HEK293 (cell line): ENCODE results near the gene NNMT.

Experiments used
- CTCF ChIA-PET: fragments of 350-600 bp; formaldehyde crosslinking; extraction: SDS; loops from one replicate; lab custom pipeline; 2021; ENCODE audit warnings: antibody characterized with exemption; lab: Yijun Ruan, JAX
- POLR2A ChIA-PET: fragments of 300-600 bp; formaldehyde crosslinking; extraction: SDS; loops from one replicate; lab custom pipeline; 2020; ENCODE audit warnings: antibody characterized with exemption, inconsistent platforms; lab: Yijun Ruan, JAX
- H3K27ac ChIP-seq: fragments of 200-500 bp; sonication (Bioruptor generic); 2 replicates; pipeline ENCODE4 v1.5.1; 2014; ENCODE audit warnings: low read depth, low read length, control low read depth, inconsistent platforms; ENCODE audit errors: extremely low read depth
- H3K36me3 ChIP-seq, 2 experiments: fragments of 200-500 bp in 1 of 2; sonication (Bioruptor generic) in 1 of 2; 1 replicate in 1 of 2; 2 replicates in 1 of 2; pipeline ENCODE4 v1.5.1; 2014 to 2017; ENCODE audit warnings: inconsistent platforms in 2 of 2, low read length in 2 of 2; ENCODE audit not compliant: control insufficient read depth in 2 of 2, insufficient read depth in 1 of 2
- H3K4me1 ChIP-seq: fragments of 200-500 bp; sonication (Bioruptor generic); 2 replicates; pipeline ENCODE4 v1.5.1; 2014; ENCODE audit warnings: mild to moderate bottlenecking, low read length, inconsistent platforms; ENCODE audit not compliant: control insufficient read depth, insufficient read depth
- H3K4me3 ChIP-seq: 2 replicates; pipeline ENCODE4 v1.5.1; 2011; ENCODE audit warnings: low read depth, mild to moderate bottlenecking, control low read depth, low read length, moderate library complexity
- H3K9me3 ChIP-seq: fragments of 200-500 bp; sonication (Bioruptor generic); 2 replicates; pipeline ENCODE4 v1.5.1; 2014; ENCODE audit warnings: low read depth, low read length, inconsistent platforms; ENCODE audit not compliant: control insufficient read depth, insufficient read depth
- PRDM4 ChIP-seq: fragments of 450-650 bp; formaldehyde crosslinking; IDR thresholded peaks from 2 replicates; pipeline ENCODE4 v1.5.1; 2017; ENCODE audit warnings: missing biosample characterization, missing genetic modification characterization
- ZBTB21 ChIP-seq: fragments of 450-650 bp; formaldehyde crosslinking; IDR thresholded peaks from 2 replicates; pipeline ENCODE4 v1.5.1; 2017; ENCODE audit warnings: missing biosample characterization, missing genetic modification characterization
- ZNF280C ChIP-seq: fragments of 450-650 bp; formaldehyde crosslinking; IDR thresholded peaks from 2 replicates; pipeline ENCODE4 v1.5.1; 2016; ENCODE audit warnings: missing biosample characterization, missing genetic modification characterization
- ZNF280D ChIP-seq: fragments of 450-650 bp; formaldehyde crosslinking; IDR thresholded peaks from 2 replicates; pipeline ENCODE4 v1.5.1; 2016; ENCODE audit warnings: missing biosample characterization, missing genetic modification characterization
- ZNF433 ChIP-seq: fragments of 450-650 bp; formaldehyde crosslinking; IDR thresholded peaks from 2 replicates; pipeline ENCODE4 v1.5.1; 2016; ENCODE audit warnings: missing biosample characterization, missing genetic modification characterization, low read depth
- ZNF561 ChIP-seq: fragments of 450-650 bp; IDR thresholded peaks from 2 replicates; pipeline ENCODE4 v1.5.1; 2018; ENCODE audit warnings: missing biosample characterization, missing genetic modification characterization, borderline replicate concordance
- ZNF571 ChIP-seq: fragments of 450-650 bp; formaldehyde crosslinking; IDR thresholded peaks from 2 replicates; pipeline ENCODE4 v1.5.0; 2017; ENCODE audit warnings: missing biosample characterization, missing genetic modification characterization
- ZNF658 ChIP-seq: fragments of 450-650 bp; formaldehyde crosslinking; IDR thresholded peaks from 2 replicates; pipeline ENCODE4; 2016; ENCODE audit warnings: missing biosample characterization, missing genetic modification characterization
- ZNF701 ChIP-seq: fragments of 450-650 bp; formaldehyde crosslinking; IDR thresholded peaks from 2 replicates; pipeline ENCODE4 v1.5.1; 2016; ENCODE audit warnings: missing biosample characterization, missing genetic modification characterization
- ZNF776 ChIP-seq: fragments of 450-650 bp; formaldehyde crosslinking; IDR thresholded peaks from 2 replicates; pipeline ENCODE4 v1.5.0; 2017; ENCODE audit warnings: missing biosample characterization, missing genetic modification characterization, borderline replicate concordance
- ZNF791 ChIP-seq: fragments of 450-650 bp; formaldehyde crosslinking; IDR thresholded peaks from 2 replicates; pipeline ENCODE4 v1.5.1; 2016; ENCODE audit warnings: missing biosample characterization, missing genetic modification characterization
- ZNF792 ChIP-seq: fragments of 450-650 bp; formaldehyde crosslinking; IDR thresholded peaks from 2 replicates; pipeline ENCODE4 v1.5.1; 2016; ENCODE audit warnings: missing biosample characterization, missing genetic modification characterization
- ZNF830 ChIP-seq: fragments of 450-650 bp; IDR thresholded peaks from 2 replicates; pipeline ENCODE4 v1.5.0; 2018; ENCODE audit warnings: missing biosample characterization, missing genetic modification characterization, low read depth, mild to moderate bottlenecking, moderate library complexity
- TF ChIP-seq, protein P1 (sequence below): fragments of 450-650 bp; formaldehyde crosslinking; IDR thresholded peaks from 2 replicates; pipeline ENCODE4; 2016; ENCODE audit warnings: missing biosample characterization, missing genetic modification characterization
- TF ChIP-seq, protein P2 (sequence below): fragments of 450-650 bp; formaldehyde crosslinking; IDR thresholded peaks from 2 replicates; pipeline ENCODE4 v1.5.1; 2016; ENCODE audit warnings: missing biosample characterization, missing genetic modification characterization, low read depth

The NNMT gene

DNA sequence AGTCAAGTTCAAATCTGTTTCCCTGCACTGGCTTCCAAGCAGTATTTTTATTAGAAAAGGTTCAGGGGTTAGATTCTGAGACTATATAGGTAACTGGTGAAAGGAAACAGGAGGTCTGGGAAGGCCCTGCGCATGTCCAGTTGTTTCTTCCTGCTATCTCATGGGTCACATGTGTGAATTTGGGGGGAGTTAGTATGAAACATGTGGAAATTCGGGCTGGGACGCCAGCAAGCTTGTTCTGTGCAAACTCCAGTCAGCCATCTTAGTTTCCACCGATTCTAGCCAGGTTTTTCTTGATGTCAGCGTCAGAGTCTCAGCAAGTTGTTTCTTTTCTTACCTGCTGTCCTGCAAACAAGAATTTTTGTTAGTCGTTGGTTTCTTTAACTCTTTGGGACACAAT, 46.8 kb downstream of the NNMT start:
- TF ChIP-seq ZNF561 (tag by site-specific recombination) (no peak), ZNF792 (tag by site-specific recombination) (no peak), ZNF701 (tag by site-specific recombination) (no peak), ZNF791 (tag by site-specific recombination) (no peak)
- TF ChIP-seq, protein P1, sequence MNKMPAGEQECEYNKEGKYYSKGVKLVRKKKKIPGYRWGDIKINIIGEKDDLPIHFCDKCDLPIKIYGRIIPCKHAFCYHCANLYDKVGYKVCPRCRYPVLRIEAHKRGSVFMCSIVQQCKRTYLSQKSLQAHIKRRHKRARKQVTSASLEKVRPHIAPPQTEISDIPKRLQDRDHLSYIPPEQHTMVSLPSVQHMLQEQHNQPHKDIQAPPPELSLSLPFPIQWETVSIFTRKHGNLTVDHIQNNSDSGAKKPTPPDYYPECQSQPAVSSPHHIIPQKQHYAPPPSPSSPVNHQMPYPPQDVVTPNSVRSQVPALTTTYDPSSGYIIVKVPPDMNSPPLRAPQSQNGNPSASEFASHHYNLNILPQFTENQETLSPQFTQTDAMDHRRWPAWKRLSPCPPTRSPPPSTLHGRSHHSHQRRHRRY (tag by site-specific recombination), result no peak
- Histone ChIP-seq H3K27ac (no peak overlapping the region), H3K4me3 (no peak overlapping the region), H3K9me3 (no peaks in the 10 kb centered on the region), H3K4me1 (no peaks in the 10 kb centered on the region), H3K36me3 (no peaks in the 10 kb centered on the region)
- ChIA-PET CTCF (interaction anchor here (1.0 kb wide), 1 partner anchor 61 kb away, joined by 3 read pairs; no protein-coding TSS in a partner anchor), POLR2A (no interaction called here)

DNA sequence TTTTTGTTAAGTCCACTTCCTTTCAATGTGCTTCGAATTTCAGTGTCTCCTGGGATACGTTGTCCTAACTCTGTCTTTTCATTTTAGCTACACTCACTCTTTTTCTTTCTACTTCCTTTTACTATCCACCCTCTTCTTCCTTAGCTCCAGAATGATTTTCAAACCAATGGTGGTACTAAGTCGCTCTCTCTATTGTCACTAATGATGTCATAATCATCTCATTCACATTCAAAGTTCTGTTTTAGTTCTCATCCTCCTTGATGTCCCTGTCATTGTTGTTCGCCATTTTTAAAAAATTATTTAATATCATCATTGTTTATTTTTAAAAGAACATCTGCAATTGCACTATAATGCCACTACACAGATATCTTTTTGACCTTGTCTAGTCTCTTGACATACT, 47.3 kb downstream of the NNMT start:
- no peaks in the 10 kb centered on the region for H3K36me3 ChIP-seq
- no peak overlapping the region for H3K27ac ChIP-seq
- ChIA-PET POLR2A (no interaction called here), CTCF (interaction anchor here (0.5 to 1.0 kb wide), 2 partner anchors 15 to 61 kb away, joined by 3 read pairs; no protein-coding TSS in a partner anchor)
- no peak for TF ChIP-seq ZNF433 (tag by site-specific recombination)
- no peak for TF ChIP-seq ZNF571 (tag by site-specific recombination)
- TF ChIP-seq, protein P2, sequence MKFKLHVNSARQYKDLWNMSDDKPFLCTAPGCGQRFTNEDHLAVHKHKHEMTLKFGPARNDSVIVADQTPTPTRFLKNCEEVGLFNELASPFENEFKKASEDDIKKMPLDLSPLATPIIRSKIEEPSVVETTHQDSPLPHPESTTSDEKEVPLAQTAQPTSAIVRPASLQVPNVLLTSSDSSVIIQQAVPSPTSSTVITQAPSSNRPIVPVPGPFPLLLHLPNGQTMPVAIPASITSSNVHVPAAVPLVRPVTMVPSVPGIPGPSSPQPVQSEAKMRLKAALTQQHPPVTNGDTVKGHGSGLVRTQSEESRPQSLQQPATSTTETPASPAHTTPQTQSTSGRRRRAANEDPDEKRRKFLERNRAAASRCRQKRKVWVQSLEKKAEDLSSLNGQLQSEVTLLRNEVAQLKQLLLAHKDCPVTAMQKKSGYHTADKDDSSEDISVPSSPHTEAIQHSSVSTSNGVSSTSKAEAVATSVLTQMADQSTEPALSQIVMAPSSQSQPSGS, result peak; percentile 60; the same call in 1 of the 2 replicates
- TF ChIP-seq ZNF280D (tag by site-specific recombination), result no peak
- TF ChIP-seq ZNF830, result no peak
- no peaks in the 10 kb centered on the region for H3K9me3 ChIP-seq
- H3K4me3 ChIP-seq, result no peak overlapping the region
- H3K4me1 ChIP-seq, result no peaks in the 10 kb centered on the region

DNA sequence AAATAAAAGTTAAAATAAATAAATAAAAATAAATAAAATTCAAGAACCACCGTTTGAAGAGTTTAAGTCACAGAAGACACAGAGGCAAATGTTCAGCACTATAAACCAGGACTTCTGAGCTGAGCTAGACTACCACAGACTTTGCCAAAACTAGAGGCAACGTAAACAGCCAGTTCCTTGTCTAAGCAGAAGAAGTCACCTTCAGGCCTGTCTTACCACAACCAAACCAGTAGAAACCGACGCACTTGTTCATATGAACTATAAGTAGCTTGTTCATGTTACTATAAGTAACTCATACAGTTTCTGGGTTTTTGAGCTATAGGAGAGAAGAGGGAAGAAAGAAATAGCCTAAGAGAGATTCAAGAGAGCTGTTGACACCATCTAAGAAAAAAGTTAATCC, 48.3 kb downstream of the NNMT start:
- H3K4me1 ChIP-seq, result no peaks in the 10 kb centered on the region
- H3K9me3 ChIP-seq, result no peaks in the 10 kb centered on the region
- CTCF ChIA-PET, result interaction anchor here (0.6 kb wide), 1 partner anchor 36 kb away, joined by 3 read pairs; no protein-coding TSS in a partner anchor
- POLR2A ChIA-PET, result no interaction called here
- no peak overlapping the region for H3K4me3 ChIP-seq
- H3K36me3 ChIP-seq, result no peaks in the 10 kb centered on the region
- TF ChIP-seq ZNF776 (tag by site-specific recombination) (no peak), ZNF280C (tag by site-specific recombination) (no peak), ZNF658 (tag by site-specific recombination) (no peak), PRDM4 (tag by site-specific recombination) (no peak), ZBTB21 (tag by site-specific recombination) (no peak)
- H3K27ac ChIP-seq, result no peak overlapping the region
